ENCODE data around the gene KCNIP3. TPM values are rescaled to one million over a fixed set of nuclear protein-coding genes. Genes with fewer than 3 reads are reported as not detected.

Gene KCNIP3
- total and polyA plus RNA-seq, 8 donors = 3.2 to 12.6 (median 7.7) TPM

DNA sequence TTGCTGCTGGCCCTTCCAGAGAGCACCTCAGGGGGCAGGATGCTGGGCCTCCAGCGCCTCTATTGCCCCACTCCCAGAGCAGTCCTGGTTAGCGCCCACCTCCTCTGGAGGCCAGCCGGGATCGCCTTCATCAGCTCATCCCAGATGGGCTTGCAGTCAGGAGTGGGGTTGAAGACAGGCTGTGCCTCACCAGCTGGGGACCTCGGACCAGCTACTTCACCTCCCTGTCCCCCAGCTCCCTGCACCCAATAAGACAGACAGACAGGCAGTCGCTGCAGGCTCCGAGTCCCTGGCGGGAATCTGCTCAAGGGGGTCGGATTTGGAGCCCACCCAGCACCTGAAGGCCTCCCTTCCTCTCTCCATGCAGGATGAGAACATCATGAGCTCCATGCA lies 86.5 kb downstream of the KCNIP3 start:
- H3K4me1 ChIP-seq = no peaks in the 10 kb centered on the region
- DNase-seq (no peak), ATAC-seq (no peak)
- H3K4me3 ChIP-seq = no peak overlapping the region
- H3K9me3 ChIP-seq = no peaks in the 10 kb centered on the region
- TF ChIP-seq, protein P1, sequence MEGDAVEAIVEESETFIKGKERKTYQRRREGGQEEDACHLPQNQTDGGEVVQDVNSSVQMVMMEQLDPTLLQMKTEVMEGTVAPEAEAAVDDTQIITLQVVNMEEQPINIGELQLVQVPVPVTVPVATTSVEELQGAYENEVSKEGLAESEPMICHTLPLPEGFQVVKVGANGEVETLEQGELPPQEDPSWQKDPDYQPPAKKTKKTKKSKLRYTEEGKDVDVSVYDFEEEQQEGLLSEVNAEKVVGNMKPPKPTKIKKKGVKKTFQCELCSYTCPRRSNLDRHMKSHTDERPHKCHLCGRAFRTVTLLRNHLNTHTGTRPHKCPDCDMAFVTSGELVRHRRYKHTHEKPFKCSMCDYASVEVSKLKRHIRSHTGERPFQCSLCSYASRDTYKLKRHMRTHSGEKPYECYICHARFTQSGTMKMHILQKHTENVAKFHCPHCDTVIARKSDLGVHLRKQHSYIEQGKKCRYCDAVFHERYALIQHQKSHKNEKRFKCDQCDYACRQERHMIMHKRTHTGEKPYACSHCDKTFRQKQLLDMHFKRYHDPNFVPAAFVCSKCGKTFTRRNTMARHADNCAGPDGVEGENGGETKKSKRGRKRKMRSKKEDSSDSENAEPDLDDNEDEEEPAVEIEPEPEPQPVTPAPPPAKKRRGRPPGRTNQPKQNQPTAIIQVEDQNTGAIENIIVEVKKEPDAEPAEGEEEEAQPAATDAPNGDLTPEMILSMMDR (IDR thresholded peaks at IDR 0.05) = no peak
- intact Hi-C loops (cut with DNase I) = no loop called here
- peaks cover 0 to 28% of the 10 kb centered on the region in 2 donors for H3K27me3 ChIP-seq
- no peak overlapping the region for H3K27ac ChIP-seq
- H3K36me3 ChIP-seq = no peaks in the 10 kb centered on the region

DNA sequence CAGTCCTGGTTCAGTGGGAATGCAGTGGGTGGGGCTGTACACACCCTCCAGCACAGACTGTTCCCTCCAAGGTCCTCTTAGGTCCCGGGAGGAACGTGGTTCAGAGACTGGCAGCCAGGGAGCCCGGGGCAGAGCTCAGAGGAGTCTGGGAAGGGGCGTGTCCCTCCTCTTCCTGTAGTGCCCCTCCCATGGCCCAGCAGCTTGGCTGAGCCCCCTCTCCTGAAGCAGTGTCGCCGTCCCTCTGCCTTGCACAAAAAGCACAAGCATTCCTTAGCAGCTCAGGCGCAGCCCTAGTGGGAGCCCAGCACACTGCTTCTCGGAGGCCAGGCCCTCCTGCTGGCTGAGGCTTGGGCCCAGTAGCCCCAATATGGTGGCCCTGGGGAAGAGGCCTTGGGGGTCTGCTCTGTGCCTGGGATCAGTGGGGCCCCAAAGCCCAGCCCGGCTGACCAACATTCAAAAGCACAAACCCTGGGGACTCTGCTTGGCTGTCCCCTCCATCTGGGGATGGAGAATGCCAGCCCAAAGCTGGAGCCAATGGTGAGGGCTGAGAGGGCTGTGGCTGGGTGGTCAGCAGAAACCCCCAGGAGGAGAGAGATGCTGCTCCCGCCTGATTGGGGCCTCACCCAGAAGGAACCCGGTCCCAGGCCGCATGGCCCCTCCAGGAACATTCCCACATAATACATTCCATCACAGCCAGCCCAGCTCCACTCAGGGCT lies 87.9 kb downstream of the KCNIP3 start:
- no peak for ATAC-seq

DNA sequence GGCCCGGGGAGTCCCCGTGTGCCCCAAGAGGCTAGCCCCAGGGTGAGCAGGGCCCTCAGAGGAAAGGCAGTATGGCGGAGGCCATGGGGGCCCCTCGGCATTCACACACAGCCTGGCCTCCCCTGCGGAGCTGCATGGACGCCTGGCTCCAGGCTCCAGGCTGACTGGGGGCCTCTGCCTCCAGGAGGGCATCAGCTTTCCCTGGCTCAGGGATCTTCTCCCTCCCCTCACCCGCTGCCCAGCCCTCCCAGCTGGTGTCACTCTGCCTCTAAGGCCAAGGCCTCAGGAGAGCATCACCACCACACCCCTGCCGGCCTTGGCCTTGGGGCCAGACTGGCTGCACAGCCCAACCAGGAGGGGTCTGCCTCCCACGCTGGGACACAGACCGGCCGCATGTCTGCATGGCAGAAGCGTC lies 88.4 kb downstream of the KCNIP3 start:
- Histone ChIP-seq H3K4me1 (no peaks in the 10 kb centered on the region), H3K4me3 (no peak overlapping the region), H3K36me3 (no peaks in the 10 kb centered on the region), H3K27me3 (peaks cover 0 to 36% of the 10 kb centered on the region in 2 donors), H3K27ac (no peak overlapping the region), H3K9me3 (no peaks in the 10 kb centered on the region)
- no peak for DNase-seq
- intact Hi-C loops (cut with DNase I) = no loop called here
- TF ChIP-seq, protein P1 (IDR thresholded peaks at IDR 0.05) = no peak
- no peak for ATAC-seq

More for the DNA sequence above, 87.9 kb downstream of the KCNIP3 start:
- Histone ChIP-seq H3K27ac (no peak overlapping the region), H3K36me3 (no peaks in the 10 kb centered on the region), H3K9me3 (no peaks in the 10 kb centered on the region), H3K4me3 (no peak overlapping the region), H3K27me3 (peaks cover 0 to 36% of the 10 kb centered on the region in 2 donors), H3K4me1 (no peaks in the 10 kb centered on the region)
- DNase-seq = peak in 1 of 4 donors; percentile 22
- TF ChIP-seq, protein P1 (IDR thresholded peaks at IDR 0.05) = no peak
- intact Hi-C loops (cut with DNase I) = no loop called here

DNA sequence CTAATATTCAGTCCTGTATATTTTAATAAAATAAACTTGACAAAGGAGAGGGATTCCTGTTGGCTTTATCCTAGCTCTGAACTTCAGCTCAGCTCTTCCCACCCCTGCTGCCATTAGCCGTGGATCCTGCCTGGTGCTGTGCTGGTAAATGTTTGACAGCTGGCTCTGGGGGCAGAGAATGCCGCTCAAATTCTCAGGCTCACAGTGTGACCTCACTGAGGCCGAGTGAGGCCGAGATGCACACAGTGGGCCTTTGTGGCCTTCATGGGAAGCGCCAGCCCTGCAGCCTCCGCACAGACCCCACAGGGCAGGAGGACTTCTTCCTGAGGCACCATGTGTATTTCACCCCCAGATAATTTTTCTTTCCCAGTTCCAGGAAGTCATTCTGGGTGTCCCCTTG lies 88.9 kb downstream of the KCNIP3 start:
- no peaks in the 10 kb centered on the region for H3K4me1 ChIP-seq
- no peak for ATAC-seq
- no peak overlapping the region for H3K4me3 ChIP-seq
- H3K27ac ChIP-seq = no peak overlapping the region
- H3K27me3 ChIP-seq = peaks cover 0 to 36% of the 10 kb centered on the region in 2 donors
- intact Hi-C loops (cut with DNase I) = no loop called here
- no peaks in the 10 kb centered on the region for H3K36me3 ChIP-seq
- DNase-seq = no peak
- TF ChIP-seq, protein P1 (IDR thresholded peaks at IDR 0.05) = no peak
- no peaks in the 10 kb centered on the region for H3K9me3 ChIP-seq

DNA sequence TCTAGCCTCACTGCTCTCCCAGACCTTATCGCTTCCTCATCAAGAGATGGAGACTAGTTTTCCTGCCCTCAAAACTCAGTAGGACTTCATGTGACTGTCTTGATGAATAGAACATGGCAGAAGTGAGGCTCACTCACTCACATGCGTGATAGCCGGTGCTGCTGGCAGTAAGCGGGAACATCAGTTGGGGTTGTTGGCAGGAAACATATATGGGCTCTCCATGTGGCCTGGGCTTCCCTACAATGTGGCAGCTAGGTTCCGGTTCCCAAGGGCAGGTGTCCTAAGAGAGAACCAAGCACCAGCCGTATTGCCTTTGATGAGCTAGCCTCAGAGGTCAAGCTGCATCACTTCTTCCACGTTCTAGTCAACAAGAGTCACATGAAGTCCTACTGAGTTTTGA lies 90.2 kb downstream of the KCNIP3 start:
- no peak for ATAC-seq
- Histone ChIP-seq H3K27ac (no peak overlapping the region), H3K27me3 (peaks cover 0 to 30% of the 10 kb centered on the region in 2 donors), H3K4me1 (no peaks in the 10 kb centered on the region), H3K9me3 (no peaks in the 10 kb centered on the region), H3K4me3 (no peak overlapping the region), H3K36me3 (no peaks in the 10 kb centered on the region)
- DNase-seq = no peak
- intact Hi-C loops (cut with DNase I) = no loop called here
- TF ChIP-seq, protein P1 (IDR thresholded peaks at IDR 0.05) = no peak

Measured in left lung (tissue), 10 donors.